Activated CD4-positive, alpha-beta T cell treated with anti-CD3 and anti-CD28 coated beads, Interleukin-2, amount 50 U/mL, for 16 hours (primary cell): ENCODE results near the gene KCND2.
"Not testable (repeated sequence)": the region's sequence is repeated elsewhere in the genome, so short reads cannot be mapped to it uniquely, and the experiment has no call there.

Experiments
- DNase-seq: peaks from one replicate; pipeline ENCODE4 v3.0.0-alpha.2; 2020

Gene KCND2

DNA sequence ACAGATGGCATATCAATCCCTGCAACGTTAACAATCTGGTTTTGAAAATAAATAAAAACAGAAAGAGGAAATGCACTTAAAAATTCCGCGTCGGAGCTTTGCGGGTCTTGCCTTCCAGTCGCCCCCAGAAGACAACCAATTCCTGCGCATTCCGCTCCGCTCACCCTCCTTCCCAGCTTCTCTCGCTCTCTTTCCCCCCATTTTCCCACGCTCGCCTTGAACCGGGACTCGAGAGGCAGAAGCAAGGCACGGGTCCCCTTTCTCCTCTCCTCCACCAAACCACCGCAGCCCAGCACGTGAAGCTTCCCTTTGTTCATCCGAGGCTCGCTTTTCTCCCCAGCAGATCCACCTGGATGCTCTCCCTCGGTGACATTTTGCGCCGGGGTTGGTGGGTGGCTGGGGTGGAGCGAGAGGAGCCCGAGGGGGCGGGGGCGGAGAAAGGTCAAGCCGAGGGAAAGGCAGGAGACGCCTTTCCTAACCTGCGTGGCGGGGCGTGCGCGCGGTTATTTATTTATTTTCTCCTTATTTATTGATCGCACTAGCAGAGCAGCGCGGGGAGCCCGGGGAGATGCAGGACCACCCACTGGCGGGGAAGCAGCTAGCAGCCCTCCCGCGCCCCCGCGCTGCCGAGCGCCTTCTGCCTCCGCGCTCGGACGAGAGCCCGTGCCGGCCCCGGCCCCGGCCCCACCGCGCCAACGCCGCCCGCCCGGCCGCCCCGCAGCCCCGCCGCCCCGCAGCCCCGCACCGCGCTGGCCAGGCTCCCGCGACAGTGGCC lies at the start of gene KCND2:
TSS of gene KCND2 (plus strand) at position 475 of the 775 bp plus-strand sequence.
- no peak for DNase-seq

DNA sequence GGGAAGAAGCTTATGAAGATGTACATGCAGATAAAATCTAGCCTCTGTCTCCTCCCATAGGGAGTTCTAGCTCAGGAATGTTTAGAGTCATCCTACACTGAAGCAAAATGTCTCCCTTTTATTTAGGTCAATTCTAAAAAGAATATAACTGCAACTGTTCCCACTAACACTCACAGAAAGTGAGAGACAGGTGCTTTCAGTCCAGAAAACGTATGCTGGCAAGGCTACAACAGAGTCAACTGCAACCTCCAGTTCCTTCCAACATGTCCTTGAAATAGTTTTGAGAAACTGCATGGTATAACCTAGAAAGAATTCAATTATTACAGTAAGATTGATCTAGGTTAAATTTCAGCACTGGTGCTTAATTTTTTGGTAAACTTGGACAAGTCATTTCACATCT lies 46.8 kb upstream of the KCND2 start:
- DNase-seq, result no peak

DNA sequence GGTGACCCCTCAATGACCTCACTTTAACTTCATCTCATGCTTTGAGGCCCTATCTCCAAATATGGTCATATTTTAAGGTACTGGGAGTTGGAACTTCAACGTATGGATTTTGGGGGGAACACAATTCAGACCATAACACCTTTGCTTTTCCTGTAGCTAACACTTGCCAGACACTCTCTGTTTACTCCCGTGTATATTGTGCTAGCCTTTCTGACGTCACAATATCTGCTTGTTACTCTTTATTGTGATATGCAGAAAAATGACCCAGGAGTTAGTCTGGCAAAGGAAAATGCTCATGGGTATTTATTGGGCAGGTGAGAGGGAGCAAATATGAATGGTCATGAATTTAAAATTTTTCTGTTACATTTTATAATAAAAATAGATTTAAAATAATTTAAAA lies 45.7 kb upstream of the KCND2 start:
- no peak for DNase-seq

- no peak for DNase-seq
Observed at GRCh38 chr7:120229084-120229483, 43.9 kb upstream of the KCND2 start.

DNA sequence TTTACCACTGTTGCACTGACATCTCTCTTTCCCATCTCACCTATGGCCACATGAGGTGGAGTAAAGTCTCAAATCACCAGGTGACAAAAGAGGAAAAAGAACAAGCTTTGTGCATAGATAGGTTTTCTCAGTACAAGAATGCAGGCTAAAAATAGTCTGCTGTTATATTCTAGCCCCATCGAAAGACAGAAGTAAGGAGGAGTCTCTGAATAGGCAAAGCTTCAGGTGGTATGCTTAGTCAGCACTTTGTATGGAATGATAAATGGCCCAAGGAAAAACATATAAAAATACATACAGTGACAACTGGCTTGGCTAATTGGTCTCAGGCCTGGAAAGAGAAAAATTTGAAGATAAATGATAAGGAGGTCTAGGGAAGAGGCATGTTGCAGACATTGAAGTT lies 39.6 kb upstream of the KCND2 start:
- DNase-seq, result no peak

DNA sequence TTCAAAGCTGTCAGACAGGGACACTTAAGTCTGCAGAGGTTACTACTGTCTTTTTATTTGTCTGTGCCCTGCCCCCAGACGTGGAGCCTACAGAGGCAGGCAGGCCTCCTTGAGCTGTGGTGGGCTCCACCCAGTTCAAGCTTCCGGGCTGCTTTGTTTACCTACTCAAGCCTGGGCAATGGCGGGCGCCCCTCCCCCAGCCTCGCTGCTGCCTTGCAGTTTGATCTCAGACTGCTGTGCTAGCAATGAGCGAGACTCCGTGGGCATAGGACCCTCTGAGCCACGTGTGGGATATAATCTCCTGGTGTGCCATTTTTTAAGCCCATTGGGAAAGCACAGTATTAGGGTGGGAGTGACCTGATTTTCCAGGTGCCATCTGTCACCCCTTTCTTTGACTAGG lies 32.6 kb upstream of the KCND2 start:
- DNase-seq, result not testable (repeated sequence)

GRCh38 chr7:120241973-120242372 lies 31.0 kb upstream of the KCND2 start:
- no peak for DNase-seq

GRCh38 chr7:120254845-120255244 lies 18.1 kb upstream of the KCND2 start:
- no peak for DNase-seq

DNA sequence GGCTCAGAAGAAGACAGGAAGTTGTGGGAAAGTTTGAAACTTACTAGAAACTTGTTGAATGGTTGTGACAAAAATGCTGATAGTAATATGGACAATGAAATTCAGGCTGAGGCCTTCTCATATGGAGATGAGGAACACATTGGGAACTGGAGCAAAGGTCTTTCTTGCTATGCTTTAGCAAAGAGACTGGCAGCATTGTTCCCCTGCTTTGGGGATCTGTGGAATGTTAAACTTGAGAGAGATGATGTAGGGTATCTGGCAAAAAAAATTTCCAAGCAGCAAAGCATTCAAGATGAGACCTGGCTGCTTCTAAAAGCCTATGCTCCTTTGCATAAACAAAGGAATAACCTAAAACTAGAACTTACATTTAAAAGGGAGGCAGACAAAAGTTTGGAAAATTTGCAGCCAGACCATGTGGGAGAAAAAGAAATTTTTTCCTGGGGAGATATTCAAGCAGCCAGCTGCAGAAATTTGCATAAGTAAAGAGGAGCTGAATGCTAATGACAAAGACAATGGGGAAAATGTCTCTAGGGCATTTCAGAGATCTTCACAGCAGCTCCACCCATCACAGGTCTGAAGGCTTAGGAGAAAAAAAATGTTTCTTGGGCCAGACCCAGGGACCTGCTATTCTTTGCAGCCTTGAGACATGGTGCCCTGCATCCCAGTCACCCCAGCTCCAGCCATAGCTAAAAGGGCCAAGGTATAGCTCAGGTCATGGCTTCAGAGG lies 16.5 kb upstream of the KCND2 start:
- no peak for DNase-seq

DNA sequence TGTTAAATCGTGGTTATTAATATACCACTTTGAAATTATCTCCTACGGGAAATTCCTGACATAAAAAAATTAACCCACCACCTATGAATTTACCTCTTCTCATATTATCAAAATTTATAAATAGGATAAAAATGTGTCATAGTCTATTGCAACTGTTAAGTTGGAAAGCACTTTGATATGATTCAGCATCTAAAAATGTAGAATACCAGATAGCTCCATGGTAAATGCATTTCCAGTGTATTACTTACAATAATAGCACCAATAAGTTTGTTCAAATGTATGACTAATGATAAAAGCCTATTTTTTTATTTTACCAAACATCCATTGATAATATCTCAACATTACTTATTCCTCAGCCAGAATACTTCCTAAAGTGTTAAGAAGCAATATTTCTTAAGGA lies 13.6 kb upstream of the KCND2 start:
- DNase-seq, result no peak

DNA sequence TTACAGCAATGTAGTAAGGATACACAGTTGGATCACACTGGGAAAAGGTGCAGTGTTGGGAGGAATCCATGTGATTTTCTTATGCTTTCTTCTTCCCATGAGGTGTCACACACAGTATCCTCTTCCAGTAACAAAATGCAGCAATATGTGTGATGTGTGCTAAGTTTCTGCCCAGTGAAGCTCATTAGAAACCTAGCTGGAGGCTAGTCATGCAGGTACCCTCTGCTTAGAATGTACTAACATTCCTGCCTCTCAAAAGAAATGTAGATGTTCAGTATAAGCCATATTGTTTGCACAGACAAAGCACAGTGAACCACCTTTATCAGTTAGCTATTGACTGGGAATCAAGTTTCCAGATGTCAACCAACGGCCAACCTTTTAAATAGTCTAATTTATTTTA lies 12.9 kb upstream of the KCND2 start:
- no peak for DNase-seq

- peak; percentile 30 for DNase-seq
Observed at GRCh38 chr7:120272261-120272660, 714 bp upstream of the KCND2 start.

GRCh38 chr7:120273476-120273975 lies 551 bp downstream of the KCND2 start:
- peak; percentile 20 for DNase-seq

GRCh38 chr7:120274482-120274881 lies 1.5 kb downstream of the KCND2 start:
- no peak for DNase-seq

GRCh38 chr7:120274899-120275298 lies 1.9 kb downstream of the KCND2 start:
- DNase-seq, result no peak

GRCh38 chr7:120276720-120277119 lies 3.7 kb downstream of the KCND2 start:
- DNase-seq, result no peak

DNA sequence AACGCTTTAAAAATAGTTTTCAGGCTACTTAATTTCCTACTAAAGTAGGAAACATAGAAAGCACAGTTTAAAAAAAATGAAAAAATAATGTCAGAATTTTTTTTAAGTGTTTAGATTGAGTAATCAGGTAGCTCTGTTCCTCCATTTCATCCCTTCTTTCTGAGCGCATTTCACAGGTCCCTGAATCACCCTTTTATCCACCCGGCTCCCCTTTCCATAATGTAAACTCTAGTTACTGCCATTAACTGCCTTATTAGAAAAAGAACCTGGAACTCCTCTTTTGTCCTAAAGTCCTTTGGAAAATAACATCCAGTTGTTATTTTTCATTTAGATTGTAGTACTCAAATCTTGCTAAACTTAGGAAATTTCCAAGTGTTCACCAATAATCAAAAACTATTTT lies 5.8 kb downstream of the KCND2 start:
- no peak for DNase-seq

DNA sequence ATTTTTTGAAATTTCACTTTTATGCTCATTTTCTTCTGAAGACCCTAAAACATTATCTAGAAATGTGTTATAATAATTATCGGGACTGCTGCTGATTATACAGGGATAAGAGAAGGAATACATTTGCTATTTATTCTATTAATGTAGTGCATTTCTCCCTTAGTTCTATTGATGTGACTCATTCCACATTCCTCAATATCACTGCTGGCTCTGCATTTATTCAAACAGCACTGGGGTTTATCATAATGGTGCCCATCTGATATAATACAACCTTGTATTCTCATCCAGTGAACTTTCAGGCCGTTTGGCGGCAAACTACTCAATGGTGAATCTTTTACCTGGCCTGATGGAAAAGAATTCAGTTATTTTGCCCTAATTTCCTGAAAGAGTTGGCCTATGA lies 7.8 kb downstream of the KCND2 start:
- DNase-seq, result no peak

DNA sequence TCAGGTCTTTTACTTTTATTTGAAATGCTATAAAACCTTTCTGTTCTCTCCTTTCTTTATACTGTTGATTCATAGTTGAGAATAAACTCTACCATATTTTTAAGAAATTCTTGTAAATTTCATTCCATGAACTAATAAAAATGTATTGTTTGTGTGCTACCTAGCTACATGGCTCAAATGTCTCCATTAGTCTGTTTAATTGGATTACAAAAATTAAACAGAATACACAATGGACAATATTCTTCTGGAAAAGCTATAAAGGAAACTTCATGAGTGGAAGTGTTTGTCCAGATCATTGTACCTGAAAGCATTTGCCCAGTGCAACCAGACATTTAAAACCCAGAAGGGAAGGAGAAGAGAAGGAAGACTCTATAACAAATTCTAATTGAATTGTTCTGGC lies 20.1 kb downstream of the KCND2 start:
- no peak for DNase-seq

DNA sequence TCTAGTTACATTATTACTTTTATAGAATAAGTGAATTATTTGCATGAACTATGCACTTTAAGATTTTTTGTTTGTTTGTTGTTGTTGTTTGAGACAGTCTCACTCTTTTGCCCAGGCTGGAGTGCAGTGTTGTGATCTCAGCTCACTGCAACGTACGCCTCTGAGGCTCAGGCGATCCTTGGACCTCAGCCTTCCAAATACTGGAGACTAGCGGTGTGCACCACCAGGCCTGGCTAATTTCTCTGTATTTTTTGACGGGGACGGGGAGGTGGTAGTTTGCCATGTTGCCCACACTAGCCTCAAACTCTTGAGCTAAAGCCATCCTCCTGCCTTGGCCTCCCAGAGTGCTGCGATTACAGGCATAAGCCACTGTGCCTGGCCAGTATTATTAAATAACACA lies 29.2 kb downstream of the KCND2 start:
- DNase-seq, result no peak

- DNase-seq, result no peak
Observed at GRCh38 chr7:120303105-120303504, 30.1 kb downstream of the KCND2 start.

DNA sequence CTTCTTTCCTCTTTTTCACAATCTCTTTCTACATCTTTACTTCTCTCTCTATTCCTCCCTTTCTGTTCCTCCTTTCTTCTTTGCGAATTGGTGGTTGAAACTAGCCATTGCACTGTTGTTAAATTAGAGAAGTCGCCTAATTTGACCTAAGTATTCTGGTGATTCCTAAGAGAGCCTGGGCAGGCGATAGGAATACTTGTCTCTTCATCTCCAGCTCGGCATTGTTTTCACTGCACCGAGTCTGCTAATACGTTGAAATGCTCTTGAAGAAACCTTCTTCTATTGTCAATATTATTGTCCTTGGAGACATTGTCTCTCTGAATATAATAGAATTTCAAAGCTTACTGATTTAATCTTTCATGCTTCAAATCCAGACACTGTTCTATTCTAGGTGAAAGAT lies 31.7 kb downstream of the KCND2 start:
- DNase-seq, result no peak

DNA sequence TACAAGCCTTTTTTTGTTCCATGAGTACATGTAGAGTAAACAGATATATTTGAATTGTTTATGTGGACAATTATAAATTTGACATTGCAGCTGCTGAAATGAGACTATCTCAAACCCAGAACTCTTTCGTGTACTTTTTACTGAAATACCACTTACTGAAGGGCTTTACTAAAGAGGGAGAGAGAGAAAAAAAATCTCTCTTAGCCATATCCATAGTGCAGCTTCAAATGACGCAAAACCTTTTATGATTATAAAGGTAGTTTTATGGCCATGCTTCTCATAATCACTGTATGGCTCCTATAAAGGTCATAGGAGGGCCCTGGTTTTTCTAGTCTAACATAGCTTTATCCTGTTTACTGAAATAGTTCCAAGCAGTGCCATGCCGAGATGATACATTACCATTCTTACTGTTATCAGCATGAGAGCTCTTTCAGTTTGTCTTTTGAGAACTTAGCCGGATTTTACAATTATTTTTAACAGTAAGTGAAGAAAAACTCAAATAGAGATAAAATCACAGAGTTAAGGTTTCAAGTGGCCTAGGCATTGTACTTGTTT lies 35.1 kb downstream of the KCND2 start:
- no peak for DNase-seq
